HG03045 (cell line): ENCODE data around the gene DPYD.

Experiments
- ATAC-seq: cut with Tn5 transposase; IDR thresholded peaks from one replicate; pipeline ENCODE4 v1.9.1; 2021; ENCODE audit warnings: mild to moderate bottlenecking, moderate library complexity; ENCODE audit not compliant: unreplicated experiment

Gene DPYD

DNA sequence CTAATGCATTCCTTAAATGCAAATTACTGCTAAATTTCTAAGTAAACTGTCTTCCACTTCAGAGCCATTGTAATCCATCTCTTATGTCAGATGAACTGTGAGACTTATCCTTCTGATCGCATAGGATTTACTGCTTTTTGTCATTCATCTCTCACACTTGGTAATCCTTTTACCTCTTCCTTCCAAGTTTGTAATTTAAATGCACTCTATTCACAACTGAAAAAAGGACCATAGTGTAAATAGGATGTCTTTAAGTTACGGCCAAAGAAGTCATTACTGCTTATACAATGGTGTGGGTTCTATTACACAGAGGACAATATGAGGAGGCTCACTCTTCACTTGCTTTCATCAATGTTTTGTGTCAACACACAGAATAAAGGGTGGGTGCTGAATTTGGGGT, 806.0 kb downstream of the DPYD start:
- ATAC-seq = no peak

DNA sequence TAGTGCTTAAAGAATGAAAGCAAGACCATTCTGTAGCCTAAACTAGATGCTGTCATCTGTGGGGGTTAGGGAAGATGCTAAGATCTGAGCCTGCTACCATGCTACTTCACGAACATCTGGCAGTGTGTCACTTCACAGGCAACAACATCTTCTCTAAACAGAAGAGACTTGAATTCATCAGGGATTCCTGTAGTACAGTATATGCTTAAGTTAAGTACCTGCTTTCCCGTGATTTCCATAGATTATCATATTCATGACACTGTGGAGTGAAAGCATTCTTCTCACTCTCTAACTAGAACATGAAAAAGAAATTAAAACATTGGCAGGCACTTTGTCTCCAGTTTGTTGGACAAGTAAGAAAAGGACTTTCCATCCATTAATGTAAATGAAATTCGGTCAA, 808.4 kb downstream of the DPYD start:
- ATAC-seq = no peak

DNA sequence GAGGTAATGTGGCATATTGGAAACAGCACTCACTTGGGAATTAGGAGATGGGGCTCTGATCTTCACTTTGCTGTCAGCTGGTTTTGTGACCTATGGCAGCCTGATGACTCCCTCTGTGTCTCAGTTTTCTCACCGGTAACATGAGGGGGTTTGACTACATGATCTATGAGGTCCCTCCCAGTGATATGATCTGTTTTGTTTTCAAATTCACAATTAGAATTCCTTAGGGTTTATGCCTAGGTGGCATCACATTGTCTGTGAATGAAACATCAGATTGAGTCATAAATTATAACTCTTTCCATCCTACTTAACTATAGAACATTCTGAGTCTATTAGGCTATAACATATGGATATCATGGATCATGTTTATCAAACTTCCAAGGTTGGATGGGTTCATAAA, 812.7 kb downstream of the DPYD start:
- no peak for ATAC-seq

DNA sequence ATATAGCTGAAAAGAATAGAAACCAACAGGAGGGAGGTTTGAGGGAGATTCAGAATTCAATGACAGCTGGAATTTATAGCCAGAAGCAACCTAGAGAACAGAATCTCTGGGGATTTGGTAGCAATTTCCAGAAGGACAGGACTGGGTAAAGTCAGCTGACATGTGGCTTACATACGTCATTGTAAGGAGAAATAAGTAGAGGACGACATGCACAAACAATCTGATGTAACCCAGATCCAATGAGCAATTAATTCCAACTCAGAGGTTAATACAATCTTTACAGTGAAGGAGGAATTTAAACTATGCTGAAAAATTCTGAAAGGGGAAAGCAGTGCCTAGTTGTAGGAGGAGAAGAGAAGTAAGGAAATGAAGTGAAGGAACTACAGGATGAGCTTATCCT, 815.3 kb downstream of the DPYD start:
- no peak for ATAC-seq

DNA sequence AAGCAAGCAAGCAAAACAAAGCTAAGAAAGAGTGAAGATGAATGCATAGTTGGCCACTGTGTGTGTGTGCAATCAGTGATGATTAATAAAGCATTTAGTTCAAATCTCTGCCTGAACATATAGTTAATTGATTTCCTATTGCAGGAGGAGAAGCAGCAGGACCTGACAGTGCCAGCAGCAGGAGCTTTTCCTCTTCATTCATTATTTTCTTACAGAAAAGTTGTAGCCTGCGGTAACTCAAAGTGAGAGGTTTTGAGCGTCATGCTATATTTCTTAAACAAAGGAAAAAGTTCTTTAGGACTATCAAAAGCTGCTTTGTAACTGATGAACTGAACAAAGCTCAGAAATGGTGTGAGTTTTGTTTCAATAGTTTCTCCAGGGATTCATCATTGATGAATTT, 819.3 kb downstream of the DPYD start:
- no peak for ATAC-seq

DNA sequence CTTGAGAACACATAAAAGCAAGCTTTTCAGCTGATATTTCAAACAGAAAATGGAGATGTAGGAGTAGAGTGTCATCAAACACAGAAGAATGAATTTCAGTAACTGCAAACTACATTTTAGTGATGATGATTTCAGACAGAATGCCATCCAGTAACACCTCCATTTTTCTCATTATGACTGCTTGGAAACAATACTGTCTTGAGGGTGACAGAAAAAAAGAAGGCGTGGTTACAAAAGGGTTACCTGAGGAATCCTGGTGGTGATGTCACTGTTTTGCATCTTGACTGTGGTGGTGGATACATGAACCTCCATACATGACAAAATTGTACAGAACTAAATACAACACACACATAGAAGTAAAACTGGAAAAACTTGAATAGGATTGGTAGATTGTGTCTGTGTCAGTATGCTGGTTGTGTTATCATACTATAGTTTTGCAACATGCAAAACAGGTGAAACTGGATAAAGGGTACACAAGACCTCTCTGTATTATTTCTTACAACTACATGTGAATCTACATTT, 823.4 kb downstream of the DPYD start:
- ATAC-seq = no peak

DNA sequence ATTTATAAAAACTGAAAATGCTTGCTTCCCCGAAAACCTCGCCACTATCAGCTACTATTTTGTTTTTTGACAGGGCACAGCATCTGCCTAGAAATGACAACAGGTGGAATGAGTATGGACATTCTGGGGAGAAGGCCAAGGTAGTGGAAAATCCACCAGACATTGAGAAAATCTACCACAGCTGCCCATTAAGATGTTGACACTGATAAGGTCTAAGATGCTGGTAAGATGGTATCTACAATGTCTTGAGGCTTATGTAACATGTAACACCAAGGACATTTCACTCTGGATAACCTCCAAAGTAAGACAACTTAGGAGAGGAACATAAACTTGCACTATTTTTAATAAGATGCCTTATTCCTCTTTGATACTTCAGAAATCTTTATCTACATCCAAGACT, 825.1 kb downstream of the DPYD start:
- ATAC-seq = no peak

DNA sequence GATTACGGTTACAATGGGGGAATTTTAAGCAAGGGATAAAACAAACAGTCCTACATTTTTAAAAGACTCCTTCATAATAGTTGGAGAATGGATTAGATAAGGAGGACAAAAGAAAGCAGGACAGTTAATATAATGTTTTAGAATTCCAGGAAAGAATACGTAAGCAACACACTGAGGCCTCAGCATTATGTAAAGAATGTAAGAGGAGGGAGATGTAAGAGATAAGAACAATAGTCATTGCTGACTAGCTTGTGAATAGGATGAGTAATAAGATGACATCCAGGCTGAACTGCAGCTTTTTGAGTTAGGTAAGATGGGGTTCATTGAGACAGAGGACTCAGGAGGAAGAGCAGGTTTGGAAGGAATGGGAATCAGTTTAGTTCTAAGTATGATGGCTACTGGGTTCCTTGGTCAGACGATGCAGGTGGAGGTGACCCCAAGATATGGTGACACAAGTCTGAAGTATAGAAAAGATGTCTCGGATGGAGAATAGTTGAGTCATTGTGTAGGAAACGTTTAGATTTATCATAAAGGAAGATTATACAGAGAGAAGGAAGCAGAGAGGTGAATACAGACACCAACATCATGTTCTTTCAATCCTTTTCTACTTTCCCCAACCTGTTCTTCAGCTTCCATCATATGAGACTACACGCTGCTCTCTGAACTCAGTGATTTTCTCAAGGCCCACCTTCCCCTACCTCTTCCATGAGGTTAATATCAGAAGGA, 826.4 kb downstream of the DPYD start:
- ATAC-seq = no peak

DNA sequence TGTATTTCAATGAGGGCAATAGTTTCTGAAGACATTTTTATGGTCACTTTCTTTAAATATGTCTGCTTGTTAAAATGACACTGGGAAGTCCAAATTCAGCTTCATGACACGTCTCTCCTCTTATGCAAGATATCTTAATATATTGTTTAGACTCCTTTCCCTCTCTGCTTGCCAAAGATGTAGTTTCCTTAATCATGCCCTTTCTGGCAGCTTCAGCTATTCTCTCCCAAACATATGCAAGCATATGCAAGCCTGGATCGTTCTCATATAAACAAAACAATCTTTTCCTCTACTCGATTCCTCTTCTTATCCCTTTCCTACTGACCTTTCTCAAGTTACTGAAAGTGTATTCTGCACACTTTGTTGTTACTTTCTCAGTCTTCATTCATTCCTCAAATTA, 827.1 kb downstream of the DPYD start:
- ATAC-seq = no peak

DNA sequence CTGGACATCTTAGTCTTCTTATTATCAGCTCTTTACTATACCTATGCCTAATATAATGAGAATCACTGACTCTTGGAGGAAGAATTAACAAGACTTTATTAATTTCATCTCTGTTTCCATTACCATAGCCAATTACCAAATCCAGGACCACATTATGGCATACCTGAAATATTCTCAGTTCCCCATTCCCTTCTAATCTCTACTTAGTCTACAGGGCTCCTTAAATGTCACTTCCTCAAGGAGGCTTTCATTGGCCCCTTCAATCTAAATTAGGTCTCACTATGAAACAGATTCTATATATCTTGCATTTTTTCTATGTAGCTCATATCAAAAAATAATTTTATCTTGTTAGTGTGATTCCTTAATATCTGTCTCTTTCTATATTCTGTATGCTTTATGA, 828.0 kb downstream of the DPYD start:
- no peak for ATAC-seq

DNA sequence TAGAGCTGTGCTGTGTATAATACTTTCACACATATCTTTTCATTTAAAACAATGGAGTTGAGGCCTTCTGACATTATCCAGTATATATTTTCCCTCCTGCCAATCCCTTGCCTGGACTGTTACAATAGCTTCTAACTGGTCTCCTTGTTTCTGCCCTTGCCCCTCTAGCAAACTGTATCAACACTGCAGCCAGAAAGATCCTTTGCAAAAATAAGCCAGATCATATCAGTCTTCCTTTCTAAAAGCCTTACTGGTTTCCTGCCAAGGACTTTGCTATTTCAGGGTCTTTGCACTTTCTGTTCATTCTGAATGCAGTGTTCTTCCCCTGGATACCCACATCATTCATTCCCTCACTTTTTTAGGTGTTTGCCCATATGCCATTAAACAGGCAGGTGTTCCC, 829.2 kb downstream of the DPYD start:
- ATAC-seq = no peak

DNA sequence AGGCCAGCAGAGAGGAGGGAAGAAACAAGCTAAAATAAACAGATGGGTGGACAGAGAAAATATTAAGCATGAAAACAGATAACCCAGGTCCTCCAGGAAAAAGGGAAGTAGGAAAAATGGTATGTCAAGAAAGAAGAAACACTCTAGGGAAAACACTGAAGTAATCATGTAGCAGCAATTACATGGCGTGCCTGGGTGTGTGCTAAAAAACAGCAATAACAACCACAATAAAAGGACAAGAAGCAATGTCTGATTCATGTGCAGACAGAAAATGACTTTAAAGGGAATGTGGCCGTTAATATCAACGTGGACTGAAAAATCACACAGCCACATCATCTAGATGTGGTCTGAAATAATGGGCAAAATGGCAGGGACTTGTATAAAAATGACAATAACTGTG, 829.6 kb downstream of the DPYD start:
- ATAC-seq = no peak

DNA sequence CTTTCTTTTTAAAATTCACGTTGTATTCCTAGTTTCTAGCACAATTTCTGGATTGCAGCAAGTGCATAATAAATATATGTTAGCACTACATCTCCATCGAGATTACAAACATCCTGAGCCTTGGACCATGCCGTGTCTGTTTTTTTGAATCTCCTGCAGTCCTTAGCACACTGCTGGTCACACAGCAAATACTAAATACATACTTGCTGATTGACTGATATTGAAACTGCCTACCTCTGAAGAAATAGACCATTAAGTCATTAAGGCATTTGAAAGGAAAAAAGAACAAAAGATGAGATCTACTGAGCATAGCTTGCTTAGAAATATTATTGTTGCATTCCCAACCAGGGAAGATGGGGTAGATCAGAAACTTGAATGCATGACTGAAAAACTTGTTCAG, 830.1 kb downstream of the DPYD start:
- no peak for ATAC-seq

DNA sequence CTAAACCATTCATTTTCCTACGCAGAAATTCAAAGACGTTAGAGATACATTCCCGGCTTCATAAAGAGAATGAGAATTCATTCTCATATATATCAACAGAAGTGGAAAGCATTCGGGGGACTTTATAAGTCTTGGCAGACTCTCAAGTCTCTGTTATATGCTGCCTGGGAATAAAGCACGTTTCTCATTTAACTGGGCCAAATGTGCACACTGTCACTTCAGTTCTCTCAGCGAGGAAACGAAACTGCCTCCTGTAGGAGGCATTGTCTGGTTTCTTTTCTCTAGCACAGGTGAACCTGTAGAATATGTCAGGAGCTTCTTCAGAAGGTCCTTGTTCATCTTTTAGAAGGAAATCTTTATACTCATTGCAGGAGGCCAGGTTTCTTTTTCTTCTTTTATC, 831.7 kb downstream of the DPYD start:
- ATAC-seq = no peak

DNA sequence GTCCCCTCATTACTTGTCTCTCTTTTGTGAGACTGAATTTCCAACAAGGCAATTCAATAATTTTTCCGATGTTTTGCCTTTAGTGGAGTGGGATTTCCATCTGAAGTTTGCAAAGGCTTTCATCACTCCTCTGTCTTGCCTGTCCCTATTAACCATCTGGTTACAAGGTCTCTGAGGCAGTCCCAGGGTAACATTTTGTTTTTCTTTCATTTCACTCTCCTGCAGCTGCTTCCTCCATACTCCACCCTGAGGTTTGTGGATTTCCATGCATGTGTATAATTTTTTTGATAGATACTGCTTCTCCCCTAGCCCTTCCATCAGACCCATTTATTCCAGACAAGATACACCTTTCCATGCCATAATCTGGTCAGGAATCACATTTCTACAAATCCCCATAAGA, 832.4 kb downstream of the DPYD start:
- ATAC-seq = no peak

DNA sequence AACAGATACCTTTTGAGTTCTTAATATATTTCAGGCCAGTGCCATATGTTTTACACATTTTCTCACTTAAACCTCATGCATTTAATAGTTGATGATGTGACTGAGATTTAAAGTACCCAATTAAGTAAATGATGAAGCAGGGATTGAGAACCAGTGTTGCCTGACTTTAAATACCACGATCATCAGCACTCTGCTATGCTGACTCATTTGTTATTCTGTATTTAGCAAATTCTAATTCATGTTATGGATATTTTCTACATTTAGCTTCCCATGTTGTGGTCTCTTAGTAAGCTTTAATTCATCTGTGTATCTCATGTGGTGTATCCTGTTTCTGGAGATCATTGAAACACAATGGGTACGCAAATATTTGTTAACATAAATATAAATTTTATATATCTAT, 836.3 kb downstream of the DPYD start:
- ATAC-seq = no peak

DNA sequence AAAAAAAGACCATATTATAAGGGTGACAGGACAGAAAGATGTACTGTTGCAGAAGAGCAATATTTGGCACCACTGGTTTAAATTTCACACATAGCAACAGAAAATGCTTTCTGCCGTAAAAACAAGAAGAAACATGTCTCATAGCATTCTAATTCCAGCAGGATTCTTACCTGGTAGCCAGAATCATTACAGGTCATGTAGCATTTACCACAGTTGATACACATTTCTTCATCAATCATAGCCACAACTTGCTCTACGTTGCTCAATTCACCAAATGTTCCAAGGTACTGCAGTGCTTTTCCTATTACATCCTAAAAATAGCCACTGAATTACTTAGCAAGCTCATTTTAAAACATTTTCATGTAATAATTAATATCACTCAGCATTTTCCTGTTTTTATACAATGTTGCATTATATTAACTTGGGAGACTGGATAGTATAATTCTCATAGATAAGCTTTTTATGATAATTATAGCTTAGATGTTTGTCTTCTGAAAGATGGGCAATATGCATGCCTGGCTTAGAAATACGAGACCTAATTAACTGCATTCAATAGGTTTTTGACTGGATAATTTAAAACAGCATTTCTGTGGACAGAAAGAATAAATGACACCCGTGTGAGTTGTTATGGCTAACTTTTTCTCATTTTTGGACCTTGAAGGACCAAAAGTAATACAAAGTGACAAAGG, 838.5 kb downstream of the DPYD start:
- ATAC-seq = no peak

DNA sequence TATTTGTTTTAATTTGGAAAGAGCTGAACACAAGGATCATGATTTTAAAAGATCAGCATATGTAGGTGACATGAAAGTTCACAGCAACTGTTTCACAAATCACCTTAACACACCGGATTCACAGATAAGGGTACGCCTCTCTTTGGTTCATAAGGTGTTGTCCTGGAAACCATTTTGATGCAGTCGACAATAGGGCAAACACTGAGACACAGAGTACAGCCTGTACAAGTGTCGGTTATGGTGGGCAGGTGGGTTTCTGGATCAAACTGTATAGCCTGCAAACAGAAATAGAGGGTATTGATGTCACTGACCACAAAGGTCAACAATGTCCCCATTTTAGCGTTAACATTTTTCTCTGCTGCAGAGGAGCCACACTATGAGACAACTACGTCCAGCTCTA, 842.0 kb downstream of the DPYD start:
- no peak for ATAC-seq

DNA sequence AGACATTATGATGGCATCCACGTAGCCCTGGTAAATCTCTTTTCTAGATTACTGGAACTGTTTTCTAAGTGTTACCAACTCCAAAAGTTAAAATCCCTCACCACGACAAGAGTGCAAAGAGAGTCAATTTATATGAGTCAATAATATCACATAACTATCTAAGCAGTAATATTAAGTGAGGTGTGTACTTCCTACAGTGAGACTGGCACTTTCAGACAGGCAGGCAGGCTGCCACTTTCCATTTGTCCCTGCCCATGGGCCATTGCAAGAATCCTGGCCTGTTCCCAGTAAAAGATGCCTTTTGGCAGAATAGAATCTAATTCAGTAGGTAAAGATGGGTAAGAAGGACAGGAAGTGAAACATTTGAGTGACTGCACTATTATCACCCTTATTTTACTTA, 843.6 kb downstream of the DPYD start:
- ATAC-seq = no peak

DNA sequence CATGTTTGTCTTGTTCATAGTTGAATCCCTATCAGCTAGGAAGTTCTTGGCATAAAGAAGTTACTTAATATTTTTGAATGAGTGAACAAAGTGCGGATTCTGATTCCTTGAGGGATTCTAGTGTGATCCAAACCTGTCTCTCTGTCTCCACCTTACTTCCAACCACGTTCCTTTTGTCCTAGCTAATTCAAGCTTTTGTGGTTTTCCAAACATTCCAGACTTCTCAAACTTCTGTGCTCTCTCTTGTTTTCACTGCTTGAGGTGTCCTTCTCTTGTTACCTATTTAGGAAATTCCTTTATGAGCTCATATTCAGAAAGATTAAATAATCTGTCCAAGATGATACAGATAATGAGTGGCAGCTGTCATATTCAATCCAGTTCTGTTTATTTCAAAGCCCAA, 846.1 kb downstream of the DPYD start:
- ATAC-seq = no peak

DNA sequence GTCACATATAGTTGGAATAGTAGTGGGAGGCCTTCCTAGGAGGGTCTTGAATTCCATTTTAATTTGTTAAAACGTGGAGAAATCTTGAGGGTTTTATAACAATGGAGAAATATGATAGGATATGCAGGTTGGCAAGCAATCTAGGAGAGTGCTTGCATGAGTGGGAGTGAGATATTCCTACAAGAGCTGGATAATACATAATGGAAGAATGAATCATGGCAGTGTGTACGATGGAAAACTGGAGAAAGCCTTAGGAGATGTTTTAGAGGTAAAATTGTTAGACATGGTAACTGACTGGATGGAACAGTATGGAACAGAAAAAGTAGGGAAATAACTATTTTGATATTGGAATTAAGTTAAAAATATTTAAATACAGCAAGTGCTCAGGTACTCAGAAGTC, 846.9 kb downstream of the DPYD start:
- no peak for ATAC-seq

DNA sequence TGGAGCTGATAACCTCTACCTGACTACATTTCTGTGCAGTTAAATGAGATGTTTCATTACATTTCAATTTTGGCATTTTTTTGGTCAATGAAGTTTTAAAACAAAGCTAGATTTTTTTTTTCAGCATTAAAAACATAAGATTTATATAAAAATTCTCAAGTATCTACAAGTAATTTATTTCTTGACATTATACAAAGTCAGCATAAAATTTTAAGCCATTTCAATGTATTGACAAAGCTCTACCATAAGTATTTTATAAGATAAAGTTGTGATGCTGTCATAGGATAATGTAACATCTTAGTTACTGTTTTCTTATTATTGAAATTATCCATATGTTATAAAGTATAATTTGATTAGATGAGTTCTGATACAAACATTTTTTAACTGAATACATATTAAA, 847.7 kb downstream of the DPYD start:
- ATAC-seq = no peak

DNA sequence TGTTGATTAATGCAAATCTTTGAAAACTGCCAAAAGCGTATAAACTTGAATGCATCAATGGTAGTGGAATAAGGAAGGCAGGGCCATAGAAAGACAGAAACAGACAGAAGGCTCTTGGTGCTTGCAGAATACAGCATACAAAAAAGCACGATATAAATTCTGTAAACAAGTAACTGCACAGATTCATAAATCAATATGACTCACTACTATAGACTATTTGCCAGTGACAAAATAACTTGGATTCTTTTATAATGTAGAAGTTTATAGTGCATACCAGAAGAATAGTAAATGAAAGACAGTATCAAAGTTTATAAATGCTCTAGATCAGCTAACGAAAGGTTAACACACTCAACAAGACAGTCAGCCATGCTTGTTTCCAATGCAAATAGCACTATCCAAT, 849.7 kb downstream of the DPYD start:
- no peak for ATAC-seq
